DMS53 treated with DMSO at 0.1 percent for 48 hours (cell line): ENCODE results near the gene UTP25.

Experiments used
- DNase-seq: peaks from one replicate; lab custom pipeline; 2025; ENCODE audit not compliant: unreplicated experiment; lab: John Stamatoyannopoulos, UW

The UTP25 gene

GRCh38 chr1:209839875-209840546 lies 12.2 kb downstream of the UTP25 start:
- DNase-seq = no peak

DNA sequence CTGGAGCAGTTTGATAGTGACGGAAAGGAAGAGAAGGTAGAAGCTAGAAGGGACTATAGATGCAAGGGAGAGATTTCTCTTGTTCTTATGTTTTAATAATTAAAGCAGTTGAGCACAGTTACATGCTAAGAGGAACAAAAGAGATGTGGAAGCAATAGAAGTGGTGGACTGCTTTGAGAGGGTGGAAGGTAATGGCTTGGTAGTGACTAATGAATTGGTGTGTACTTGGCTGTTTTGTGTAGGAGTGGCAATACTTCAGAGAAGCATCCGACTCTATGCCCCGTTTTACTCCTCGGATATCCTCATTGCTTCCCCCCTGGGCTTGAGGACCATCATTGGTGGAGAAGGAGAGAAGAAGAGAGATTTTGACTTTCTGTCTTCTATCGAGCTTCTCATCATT lies 12.8 kb downstream of the UTP25 start:
- DNase-seq = no peak

DNA sequence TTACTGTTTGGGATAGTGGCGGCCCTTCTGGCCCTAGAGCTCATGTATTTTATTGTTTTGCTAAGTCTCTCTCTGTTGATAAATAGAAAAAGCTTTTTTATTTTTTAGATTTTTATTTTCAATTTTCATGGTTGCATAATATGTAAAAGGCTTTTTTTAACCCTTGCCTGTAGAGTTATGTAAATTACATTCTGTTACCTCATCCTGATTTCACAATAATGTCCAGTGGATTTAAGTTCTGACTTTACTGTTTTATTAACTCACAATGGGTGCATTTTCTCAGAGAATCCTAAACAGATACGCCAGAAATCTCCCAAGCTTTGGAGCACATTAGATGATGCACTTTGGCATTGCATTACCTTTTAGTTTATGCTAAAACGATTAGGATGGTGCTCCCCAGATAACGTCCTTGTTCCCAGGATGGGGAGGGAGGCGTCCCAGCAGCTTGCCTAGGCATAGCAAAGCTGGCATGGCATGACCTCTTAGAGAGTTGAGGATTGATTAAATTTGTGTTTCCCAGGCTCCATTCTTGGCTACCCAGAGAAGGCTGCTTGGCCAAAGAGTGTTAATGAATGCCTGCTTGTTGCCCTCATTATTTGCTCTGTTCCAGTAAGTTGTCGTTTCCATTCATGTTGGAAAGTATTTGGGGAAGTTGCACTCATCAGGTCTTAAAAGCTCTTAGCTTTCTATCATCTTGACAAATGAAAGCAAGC lies 17.1 kb downstream of the UTP25 start:
- DNase-seq = no peak

DNA sequence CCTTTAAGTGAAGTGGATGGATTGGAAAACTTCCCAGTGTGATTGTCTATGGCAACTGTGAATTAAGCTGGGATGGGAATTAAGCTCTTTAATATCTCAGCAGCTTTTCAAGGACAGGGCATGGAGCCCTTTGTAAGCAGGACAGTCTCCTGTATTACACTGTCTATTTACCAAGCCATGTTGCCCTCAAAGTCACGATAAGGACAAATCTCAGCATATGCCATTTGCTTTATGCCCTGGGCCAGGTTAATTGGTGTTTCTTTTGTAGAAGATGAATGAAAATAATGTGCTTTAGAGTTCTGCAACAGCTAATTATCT lies 17.6 kb downstream of the UTP25 start:
- DNase-seq = no peak

DNA sequence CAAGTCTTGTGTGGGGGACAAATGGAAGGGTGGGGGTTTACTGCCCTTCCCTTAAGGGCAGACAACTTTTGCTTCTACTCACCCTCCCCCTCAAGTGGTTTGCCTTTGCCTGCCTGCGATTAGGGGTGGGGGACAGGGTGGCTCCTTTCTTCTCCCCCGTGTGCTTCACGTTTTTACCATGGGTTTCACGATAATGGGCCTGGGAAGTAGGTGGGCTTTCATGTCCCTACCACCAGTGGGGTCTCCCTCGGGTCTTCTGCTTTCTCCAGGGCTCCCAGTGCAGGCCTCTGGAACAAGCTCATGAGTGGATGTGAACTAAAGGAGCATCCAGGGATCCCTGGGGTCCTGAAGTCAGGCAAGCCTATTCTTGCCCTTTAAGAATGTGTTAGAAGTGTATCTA lies 21.6 kb downstream of the UTP25 start:
- no peak for DNase-seq

- DNase-seq = peak; percentile 35
Observed at GRCh38 chr1:209850342-209850979, 22.7 kb downstream of the UTP25 start.

- no peak for DNase-seq
Observed at GRCh38 chr1:209853676-209854075, 25.9 kb downstream of the UTP25 start.

GRCh38 chr1:209854196-209854595 lies 26.4 kb downstream of the UTP25 start:
- no peak for DNase-seq

GRCh38 chr1:209855006-209855405 lies 27.2 kb downstream of the UTP25 start:
- DNase-seq = no peak

GRCh38 chr1:209855623-209856022 lies 27.9 kb downstream of the UTP25 start:
- no peak for DNase-seq

DNA sequence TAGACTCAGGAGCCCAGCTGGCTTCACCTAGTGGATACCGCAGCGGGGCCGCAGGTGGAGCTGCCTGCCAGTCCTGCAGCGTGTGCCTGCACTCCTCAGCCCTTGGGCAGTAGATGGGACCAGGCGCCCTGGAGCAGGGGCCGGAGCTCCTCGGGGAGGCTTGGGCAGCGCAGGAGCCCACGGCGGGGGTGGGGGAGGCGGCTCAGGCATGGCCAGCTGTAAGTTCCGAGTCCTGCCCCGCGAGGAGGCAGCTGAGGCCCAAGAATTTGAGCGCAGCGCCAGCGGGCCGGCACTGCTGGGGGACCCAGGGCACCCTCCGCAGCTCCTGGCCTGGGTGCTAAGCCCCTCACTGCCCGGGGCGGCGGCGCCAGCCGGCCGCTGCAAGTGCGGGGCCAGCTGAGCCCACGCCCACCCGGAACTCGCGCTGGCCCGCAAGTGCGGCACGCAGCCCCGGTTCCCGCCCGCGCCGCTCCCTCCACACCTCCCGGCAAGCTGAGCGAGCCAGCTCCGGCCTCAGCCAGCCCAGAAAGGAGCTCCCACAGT lies 30.9 kb downstream of the UTP25 start:
- DNase-seq = no peak

- DNase-seq = peak; percentile 88
Observed at GRCh38 chr1:209860293-209860881, 32.6 kb downstream of the UTP25 start.

- no peak for DNase-seq
Observed at GRCh38 chr1:209861242-209861641, 33.5 kb downstream of the UTP25 start.

DNA sequence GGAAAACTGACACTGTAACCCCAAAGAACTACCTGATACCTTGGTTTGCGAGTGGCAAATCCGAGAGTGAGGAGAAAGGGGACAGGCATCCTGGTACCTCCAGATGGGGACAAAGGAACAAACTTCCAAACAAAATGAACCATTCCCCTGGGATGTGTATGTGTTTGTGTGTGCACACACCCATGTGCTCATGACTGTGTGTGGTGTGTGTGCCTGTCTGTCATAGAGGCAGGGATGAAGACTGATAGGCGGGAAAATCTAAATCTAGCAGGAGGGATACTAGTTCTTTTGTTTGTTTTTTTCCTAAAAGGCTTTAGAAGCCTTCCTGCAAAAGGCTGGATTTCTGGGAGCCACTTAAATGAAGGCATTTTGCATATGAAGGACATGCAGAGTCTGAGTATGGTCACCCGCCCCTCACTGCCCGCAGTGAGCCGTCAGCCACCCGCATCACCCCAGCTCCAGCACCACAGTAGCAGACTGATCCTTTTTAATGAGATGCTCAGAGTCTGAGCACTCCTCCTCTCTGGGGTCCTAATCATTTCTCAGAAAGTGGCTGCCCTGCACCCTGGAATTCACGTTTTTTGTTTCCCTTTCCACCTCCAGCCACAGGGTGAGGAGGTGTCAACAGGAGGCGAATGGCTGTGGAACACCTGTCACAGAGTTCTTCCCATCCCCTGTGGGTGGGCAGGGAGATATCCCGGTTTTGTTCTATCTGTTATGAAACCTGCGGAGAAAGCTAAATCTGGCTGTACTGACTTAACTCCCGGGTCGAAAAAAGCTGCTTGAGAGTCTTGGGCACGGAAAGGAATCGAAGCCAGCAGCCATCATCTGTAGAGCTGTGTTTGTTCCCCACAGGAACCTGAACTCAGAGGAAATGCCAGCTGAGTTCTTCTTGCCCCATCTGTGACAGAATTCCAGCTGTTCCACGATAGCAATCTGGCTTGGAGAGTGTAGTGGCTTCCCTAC lies 34.9 kb downstream of the UTP25 start:
- DNase-seq = no peak

- DNase-seq = no peak
Observed at GRCh38 chr1:209863766-209864485, 36.2 kb downstream of the UTP25 start.

GRCh38 chr1:209866201-209866600 lies 38.4 kb downstream of the UTP25 start:
- DNase-seq = no peak

- no peak for DNase-seq
Observed at GRCh38 chr1:209869291-209870149, 41.7 kb downstream of the UTP25 start.

GRCh38 chr1:209870151-209870831 lies 42.5 kb downstream of the UTP25 start:
- DNase-seq = no peak
